Panc1 (cell line): Measurements from ENCODE around the gene ZNF324B.

Source experiments
- POLR2AphosphoS5 ChIP-seq: IDR thresholded peaks from 2 replicates; pipeline ENCODE4 v1.6.1; 2012; ENCODE audit warnings: mild to moderate bottlenecking, low read depth, low read length, moderate library complexity
- SIN3A ChIP-seq: IDR thresholded peaks from 2 replicates; pipeline ENCODE4 v1.6.1; 2012; ENCODE audit warnings: low read depth, mild to moderate bottlenecking, low read length, moderate library complexity, borderline replicate concordance; ENCODE audit not compliant: insufficient read depth
- TCF7L2 ChIP-seq: IDR thresholded peaks from 2 replicates; pipeline ENCODE4 v1.6.1; 2011; ENCODE audit warnings: mild to moderate bottlenecking, low read depth, low read length, inconsistent platforms
- TF ChIP-seq, protein P1 (sequence below): fragments of 450-650 bp; IDR thresholded peaks from 2 replicates; pipeline ENCODE4 v1.5.1; 2017; ENCODE audit warnings: mild to moderate bottlenecking
- TF ChIP-seq, protein P2 (sequence below), 2 experiments: IDR thresholded peaks; 2 replicates each; pipeline ENCODE4 v1.6.1; 2011 to 2012; ENCODE audit warnings: low read depth in 2 of 2, control low read depth in 1 of 2, low read length in 1 of 2, mild to moderate bottlenecking in 1 of 2, moderate library complexity in 1 of 2; ENCODE audit not compliant: insufficient read depth in 1 of 2

DNA sequence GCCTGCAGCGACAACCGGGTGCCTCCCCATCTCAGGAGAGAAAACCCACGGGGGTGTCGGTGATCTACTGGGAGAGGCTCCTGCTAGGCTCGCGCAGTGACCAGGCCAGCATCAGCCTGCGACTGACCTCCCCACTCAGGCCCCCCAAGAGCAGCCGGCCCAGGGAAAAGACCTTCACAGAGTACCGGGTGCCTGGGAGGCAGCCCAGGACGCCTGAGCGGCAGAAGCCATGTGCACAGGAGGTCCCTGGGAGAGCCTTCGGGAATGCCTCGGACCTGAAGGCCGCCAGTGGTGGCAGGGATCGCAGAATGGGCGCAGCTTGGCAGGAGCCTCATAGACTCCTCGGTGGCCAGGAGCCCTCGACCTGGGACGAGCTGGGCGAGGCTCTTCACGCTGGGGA lies 3.9 kb downstream of the ZNF324B start:
- TF ChIP-seq, protein P1, sequence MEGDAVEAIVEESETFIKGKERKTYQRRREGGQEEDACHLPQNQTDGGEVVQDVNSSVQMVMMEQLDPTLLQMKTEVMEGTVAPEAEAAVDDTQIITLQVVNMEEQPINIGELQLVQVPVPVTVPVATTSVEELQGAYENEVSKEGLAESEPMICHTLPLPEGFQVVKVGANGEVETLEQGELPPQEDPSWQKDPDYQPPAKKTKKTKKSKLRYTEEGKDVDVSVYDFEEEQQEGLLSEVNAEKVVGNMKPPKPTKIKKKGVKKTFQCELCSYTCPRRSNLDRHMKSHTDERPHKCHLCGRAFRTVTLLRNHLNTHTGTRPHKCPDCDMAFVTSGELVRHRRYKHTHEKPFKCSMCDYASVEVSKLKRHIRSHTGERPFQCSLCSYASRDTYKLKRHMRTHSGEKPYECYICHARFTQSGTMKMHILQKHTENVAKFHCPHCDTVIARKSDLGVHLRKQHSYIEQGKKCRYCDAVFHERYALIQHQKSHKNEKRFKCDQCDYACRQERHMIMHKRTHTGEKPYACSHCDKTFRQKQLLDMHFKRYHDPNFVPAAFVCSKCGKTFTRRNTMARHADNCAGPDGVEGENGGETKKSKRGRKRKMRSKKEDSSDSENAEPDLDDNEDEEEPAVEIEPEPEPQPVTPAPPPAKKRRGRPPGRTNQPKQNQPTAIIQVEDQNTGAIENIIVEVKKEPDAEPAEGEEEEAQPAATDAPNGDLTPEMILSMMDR, result no peak
- TF ChIP-seq, protein P2, sequence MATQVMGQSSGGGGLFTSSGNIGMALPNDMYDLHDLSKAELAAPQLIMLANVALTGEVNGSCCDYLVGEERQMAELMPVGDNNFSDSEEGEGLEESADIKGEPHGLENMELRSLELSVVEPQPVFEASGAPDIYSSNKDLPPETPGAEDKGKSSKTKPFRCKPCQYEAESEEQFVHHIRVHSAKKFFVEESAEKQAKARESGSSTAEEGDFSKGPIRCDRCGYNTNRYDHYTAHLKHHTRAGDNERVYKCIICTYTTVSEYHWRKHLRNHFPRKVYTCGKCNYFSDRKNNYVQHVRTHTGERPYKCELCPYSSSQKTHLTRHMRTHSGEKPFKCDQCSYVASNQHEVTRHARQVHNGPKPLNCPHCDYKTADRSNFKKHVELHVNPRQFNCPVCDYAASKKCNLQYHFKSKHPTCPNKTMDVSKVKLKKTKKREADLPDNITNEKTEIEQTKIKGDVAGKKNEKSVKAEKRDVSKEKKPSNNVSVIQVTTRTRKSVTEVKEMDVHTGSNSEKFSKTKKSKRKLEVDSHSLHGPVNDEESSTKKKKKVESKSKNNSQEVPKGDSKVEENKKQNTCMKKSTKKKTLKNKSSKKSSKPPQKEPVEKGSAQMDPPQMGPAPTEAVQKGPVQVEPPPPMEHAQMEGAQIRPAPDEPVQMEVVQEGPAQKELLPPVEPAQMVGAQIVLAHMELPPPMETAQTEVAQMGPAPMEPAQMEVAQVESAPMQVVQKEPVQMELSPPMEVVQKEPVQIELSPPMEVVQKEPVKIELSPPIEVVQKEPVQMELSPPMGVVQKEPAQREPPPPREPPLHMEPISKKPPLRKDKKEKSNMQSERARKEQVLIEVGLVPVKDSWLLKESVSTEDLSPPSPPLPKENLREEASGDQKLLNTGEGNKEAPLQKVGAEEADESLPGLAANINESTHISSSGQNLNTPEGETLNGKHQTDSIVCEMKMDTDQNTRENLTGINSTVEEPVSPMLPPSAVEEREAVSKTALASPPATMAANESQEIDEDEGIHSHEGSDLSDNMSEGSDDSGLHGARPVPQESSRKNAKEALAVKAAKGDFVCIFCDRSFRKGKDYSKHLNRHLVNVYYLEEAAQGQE (IDR thresholded peaks at IDR 0.05; ENCODE audit: insufficient read depth in 1 of 2, low read depth in 2 of 2, low read length in 1 of 2), result no peak
- TF ChIP-seq POLR2AphosphoS5 (no peak), SIN3A (no peak), TCF7L2 (no peak)
